PC-3 (cell line): Measurements from ENCODE around the gene MOK.

Experiments
- EZH2 ChIP-seq: fragments of 300-600 bp; sonication (generic); IDR thresholded peaks from one replicate; pipeline ENCODE4 v1.6.1; 2017; ENCODE audit warnings: antibody characterized with exemption, mild to moderate bottlenecking, low read length; ENCODE audit not compliant: unreplicated experiment
- EZH2phosphoT487 ChIP-seq: fragments of 300-600 bp; sonication (generic); IDR thresholded peaks from 2 replicates; pipeline ENCODE4 v1.6.1; 2018; ENCODE audit warnings: mild to moderate bottlenecking, antibody characterized with exemption, low read length, borderline replicate concordance
- TF ChIP-seq, protein P1 (sequence below): fragments of 300-600 bp; sonication (generic); conservative IDR thresholded peaks from 2 replicates; pipeline ENCODE4 v1.5.1; 2017; ENCODE audit warnings: antibody characterized with exemption, low read depth, mild to moderate bottlenecking, low read length

GRCh38 chr14:102182936-102183619 is 121.9 kb downstream of the MOK start:
- TF ChIP-seq, protein P1, sequence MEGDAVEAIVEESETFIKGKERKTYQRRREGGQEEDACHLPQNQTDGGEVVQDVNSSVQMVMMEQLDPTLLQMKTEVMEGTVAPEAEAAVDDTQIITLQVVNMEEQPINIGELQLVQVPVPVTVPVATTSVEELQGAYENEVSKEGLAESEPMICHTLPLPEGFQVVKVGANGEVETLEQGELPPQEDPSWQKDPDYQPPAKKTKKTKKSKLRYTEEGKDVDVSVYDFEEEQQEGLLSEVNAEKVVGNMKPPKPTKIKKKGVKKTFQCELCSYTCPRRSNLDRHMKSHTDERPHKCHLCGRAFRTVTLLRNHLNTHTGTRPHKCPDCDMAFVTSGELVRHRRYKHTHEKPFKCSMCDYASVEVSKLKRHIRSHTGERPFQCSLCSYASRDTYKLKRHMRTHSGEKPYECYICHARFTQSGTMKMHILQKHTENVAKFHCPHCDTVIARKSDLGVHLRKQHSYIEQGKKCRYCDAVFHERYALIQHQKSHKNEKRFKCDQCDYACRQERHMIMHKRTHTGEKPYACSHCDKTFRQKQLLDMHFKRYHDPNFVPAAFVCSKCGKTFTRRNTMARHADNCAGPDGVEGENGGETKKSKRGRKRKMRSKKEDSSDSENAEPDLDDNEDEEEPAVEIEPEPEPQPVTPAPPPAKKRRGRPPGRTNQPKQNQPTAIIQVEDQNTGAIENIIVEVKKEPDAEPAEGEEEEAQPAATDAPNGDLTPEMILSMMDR = no peak
- TF ChIP-seq EZH2phosphoT487 (no peak), EZH2 (no peak)
